ENCODE measurements around the gene ENDOG.
"Not testable (repeated sequence)": the region's sequence is repeated elsewhere in the genome, so short reads cannot be mapped to it uniquely, and the experiment has no call there.

The ENDOG gene
- 3.0 to 8.6 (median 4.3) reads per million in 3 donors for total RNA-seq

DNA sequence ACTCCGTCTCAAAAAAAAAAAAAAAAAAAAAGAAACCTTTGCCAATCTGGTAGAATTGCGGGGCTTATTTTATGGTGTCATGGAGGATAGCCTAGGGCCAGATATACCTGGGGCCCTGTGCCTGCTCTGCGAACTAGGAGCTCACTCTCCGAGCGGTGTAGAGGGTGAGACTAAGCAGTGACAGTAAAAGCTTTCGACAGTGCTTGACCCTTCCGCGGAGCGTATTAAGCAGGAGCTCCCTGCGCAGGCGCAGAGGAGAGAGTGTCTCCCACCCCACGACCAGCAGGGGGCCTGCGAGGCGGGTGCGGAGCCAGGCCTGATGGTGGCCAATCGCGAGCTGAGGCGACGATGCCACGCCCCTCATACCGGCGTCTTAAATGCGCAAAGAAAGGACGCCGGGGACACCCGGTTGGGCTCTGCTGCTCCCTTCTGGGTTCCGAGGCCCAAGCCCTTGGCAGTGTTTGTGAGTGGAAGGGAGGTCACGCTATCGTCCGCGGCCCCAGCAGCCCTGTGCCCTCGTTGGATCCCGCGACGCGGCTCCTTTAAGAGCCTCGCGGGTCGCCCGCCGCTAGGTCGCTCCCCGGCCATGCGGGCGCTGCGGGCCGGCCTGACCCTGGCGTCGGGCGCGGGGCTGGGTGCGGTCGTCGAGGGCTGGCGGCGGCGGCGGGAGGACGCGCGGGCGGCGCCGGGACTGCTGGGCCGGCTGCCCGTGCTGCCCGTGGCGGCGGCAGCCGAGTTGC lies at the start of gene ENDOG:
Gene ENDOG, plus strand, starts transcription at position 402 of the 740 bp plus-strand sequence. Its CDS starts 185 bp downstream, at position 587.
- Histone ChIP-seq H3K27ac (ENCODE audit: insufficient read depth, low read length, poor library complexity, severe bottlenecking) (peak within 1 kb of the TSS; percentile 63), H3K27me3 (replicated peaks; ENCODE audit: control insufficient read depth, insufficient read depth, low read length, poor library complexity, severe bottlenecking) (no peaks in the 10 kb centered on the region)

DNA sequence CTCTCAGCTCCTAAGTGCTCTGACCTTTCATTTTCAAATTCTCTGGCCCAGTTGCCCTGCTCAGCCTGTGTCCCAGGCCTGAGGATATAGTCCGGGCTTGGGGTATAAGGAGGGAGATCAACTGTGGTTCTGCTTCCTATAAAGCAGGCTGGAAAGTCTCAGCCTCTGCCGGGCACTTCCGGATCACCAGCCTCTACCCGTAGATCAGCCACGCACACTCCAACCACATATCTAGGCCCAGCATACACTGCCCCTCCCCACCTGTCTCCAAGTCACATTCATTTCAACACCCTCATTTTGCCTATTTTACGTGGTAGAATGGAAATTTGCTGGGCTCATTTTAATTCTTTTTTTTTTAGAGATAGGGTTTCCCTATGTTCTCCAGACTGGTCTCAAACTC lies 49.7 kb upstream of the ENDOG start:
- Histone ChIP-seq H3K4me3 (ENCODE audit: insufficient read depth, low read depth, low read length, poor library complexity, severe bottlenecking) (no peak overlapping the region), H3K27me3 (replicated peaks; ENCODE audit: control insufficient read depth, insufficient read depth, low read length, poor library complexity, severe bottlenecking) (no peaks in the 10 kb centered on the region), H3K36me3 (ENCODE audit: control insufficient read depth, insufficient read depth, low read length) (peaks cover 3% of the 10 kb centered on the region), H3K9me3 (ENCODE audit: control insufficient read depth, low read length) (no peaks in the 10 kb centered on the region), H3K27ac (ENCODE audit: insufficient read depth, low read length, poor library complexity, severe bottlenecking) (no peak overlapping the region), H3K4me1 (ENCODE audit: control insufficient read depth, insufficient read depth, low read length, poor library complexity, severe bottlenecking) (peaks cover 8% of the 10 kb centered on the region)
- no peak for DNase-seq

More for the DNA sequence above, at the start of gene ENDOG:
- H3K36me3 ChIP-seq (ENCODE audit: control insufficient read depth, insufficient read depth, low read length): peaks cover 13% of the 10 kb centered on the region
- H3K4me3 ChIP-seq (ENCODE audit: insufficient read depth, low read depth, low read length, poor library complexity, severe bottlenecking): peak within 1 kb of the TSS; percentile 62
- DNase-seq: peak; percentile 92 to 97 (median 94)
- peaks cover 4% of the 10 kb centered on the region for H3K4me1 ChIP-seq (ENCODE audit: control insufficient read depth, insufficient read depth, low read length, poor library complexity, severe bottlenecking)
- no peaks in the 10 kb centered on the region for H3K9me3 ChIP-seq (ENCODE audit: control insufficient read depth, low read length)

DNA sequence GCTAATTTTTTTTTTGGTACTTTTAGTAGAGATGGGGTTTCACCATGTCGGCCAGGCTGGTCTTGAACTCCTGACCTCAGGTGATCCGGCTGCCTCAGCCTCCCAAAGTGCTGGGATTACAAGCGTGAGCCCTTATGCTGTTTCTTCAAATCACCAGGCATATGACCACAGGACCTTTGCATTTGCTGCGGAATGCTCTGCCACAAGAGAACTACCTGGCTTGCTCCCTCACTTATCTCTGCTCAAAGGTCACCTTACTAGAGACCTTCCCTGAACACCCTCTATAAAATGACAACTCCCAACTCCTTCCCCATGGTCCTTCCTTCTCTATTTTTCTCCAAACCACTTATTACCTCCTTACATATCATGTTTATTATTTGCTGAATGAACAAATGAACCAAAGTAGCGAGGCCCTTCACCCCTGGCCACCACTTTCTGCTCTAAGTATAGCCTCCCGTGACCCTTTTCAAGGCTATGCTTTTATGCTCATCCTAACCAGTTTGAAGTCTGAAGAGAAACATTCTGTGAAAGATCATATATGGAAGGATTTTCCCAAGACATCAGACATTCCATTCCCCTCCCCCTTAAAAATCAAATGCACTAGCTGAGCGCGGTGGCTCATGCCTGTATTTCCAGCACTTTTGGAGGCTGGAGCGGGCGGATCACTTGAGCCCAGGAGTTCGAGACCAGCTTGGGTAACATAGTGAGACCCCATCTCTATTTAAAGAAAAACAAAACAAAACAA lies 47.8 kb upstream of the ENDOG start:
- Histone ChIP-seq H3K9me3 (ENCODE audit: control insufficient read depth, low read length) (no peaks in the 10 kb centered on the region), H3K36me3 (ENCODE audit: control insufficient read depth, insufficient read depth, low read length) (peaks cover 3% of the 10 kb centered on the region), H3K4me1 (ENCODE audit: control insufficient read depth, insufficient read depth, low read length, poor library complexity, severe bottlenecking) (peaks cover 8% of the 10 kb centered on the region), H3K27ac (ENCODE audit: insufficient read depth, low read length, poor library complexity, severe bottlenecking) (peak overlapping the region; percentile 89), H3K27me3 (replicated peaks; ENCODE audit: control insufficient read depth, insufficient read depth, low read length, poor library complexity, severe bottlenecking) (no peaks in the 10 kb centered on the region), H3K4me3 (ENCODE audit: insufficient read depth, low read depth, low read length, poor library complexity, severe bottlenecking) (peak overlapping the region; percentile 95)
- no peak for DNase-seq

DNA sequence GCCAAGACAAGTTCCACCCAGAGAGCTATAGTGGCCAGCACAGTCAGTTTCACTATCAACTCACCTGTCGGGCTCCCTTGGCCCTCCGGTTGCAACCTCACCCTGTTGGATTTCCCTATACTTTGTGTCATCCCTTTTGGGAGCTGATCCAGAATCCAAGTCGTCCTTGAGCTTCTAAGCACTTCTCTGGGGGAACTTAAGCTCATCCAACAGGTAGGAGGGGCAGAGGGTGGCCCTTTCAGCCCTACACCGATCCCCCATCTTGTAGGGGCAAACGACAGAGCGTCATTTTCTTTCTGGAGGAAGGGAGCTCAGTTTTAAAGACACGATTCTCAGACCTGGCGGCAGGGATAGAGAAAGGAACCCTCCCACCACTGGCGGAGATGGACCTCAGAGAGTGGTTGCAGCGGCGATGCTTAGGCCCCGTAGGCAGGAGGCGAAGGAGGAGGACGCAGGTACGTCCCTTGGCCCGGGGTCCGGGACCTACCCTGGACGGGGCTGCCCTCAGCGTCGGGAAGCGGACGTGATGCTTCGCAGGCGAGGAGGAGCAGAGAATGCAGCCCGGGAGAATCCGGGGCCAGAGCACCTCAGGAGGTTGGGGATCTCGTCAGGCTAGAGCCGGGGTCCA lies 47.1 kb upstream of the ENDOG start:
- Histone ChIP-seq H3K36me3 (ENCODE audit: control insufficient read depth, insufficient read depth, low read length) (peaks cover 3% of the 10 kb centered on the region), H3K27ac (ENCODE audit: insufficient read depth, low read length, poor library complexity, severe bottlenecking) (peak overlapping the region; percentile 89), H3K4me3 (ENCODE audit: insufficient read depth, low read depth, low read length, poor library complexity, severe bottlenecking) (peak overlapping the region; percentile 95), H3K27me3 (replicated peaks; ENCODE audit: control insufficient read depth, insufficient read depth, low read length, poor library complexity, severe bottlenecking) (no peaks in the 10 kb centered on the region), H3K4me1 (ENCODE audit: control insufficient read depth, insufficient read depth, low read length, poor library complexity, severe bottlenecking) (peaks cover 8% of the 10 kb centered on the region), H3K9me3 (ENCODE audit: control insufficient read depth, low read length) (no peaks in the 10 kb centered on the region)
- DNase-seq: no peak

DNA sequence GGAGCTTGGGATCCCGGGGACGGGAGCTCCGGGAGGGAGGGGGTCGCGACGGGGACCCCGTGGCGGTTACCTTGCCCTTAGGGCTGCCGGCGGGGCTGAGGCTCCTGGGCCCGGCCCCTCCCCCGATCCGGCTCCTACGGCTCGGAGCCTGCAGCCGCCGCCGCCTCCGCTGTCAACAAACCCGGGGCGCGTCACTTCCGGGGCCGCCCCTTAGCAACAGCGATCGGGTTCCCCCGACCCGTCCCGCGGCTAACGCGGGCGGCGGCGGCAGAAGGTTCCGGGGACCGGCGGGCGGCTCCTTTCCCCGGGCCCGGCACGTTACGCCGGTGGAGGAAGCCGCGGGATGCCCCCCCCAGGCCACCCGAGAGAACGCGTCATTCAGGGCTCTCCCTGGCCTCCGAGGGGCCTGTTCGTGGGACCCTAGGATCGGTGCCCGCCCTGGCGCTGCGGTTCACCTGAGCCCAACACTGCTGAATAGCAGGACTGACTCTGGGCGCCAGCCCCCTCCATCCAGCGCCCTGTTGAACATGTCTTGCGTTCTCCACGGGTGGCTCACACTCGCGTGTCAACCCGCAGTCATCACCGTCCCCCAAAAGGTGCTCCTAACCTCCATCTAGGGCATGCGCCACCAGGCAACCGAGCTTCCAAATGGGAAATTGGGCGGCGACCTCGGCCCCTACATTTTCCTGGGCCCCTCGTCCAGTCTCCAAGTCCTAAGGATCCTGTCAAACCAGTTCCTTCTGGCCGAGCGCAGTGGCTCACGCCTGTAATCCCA lies 46.4 kb upstream of the ENDOG start, which contains the start of gene ZER1:
Gene ZER1, minus strand, starts transcription at position 183 of the 775 bp plus-strand sequence. CDS start 16,362 bp downstream, outside the sequence.
- peak; percentile 84 to 90 (median 85) for DNase-seq
- peaks cover 8% of the 10 kb centered on the region for H3K4me1 ChIP-seq (ENCODE audit: control insufficient read depth, insufficient read depth, low read length, poor library complexity, severe bottlenecking)
- H3K4me3 ChIP-seq (ENCODE audit: insufficient read depth, low read depth, low read length, poor library complexity, severe bottlenecking): peak within 1 kb of the TSS; percentile 95
- H3K27ac ChIP-seq (ENCODE audit: insufficient read depth, low read length, poor library complexity, severe bottlenecking): peak within 1 kb of the TSS; percentile 89
- H3K36me3 ChIP-seq (ENCODE audit: control insufficient read depth, insufficient read depth, low read length): peaks cover 3% of the 10 kb centered on the region
- H3K27me3 ChIP-seq (replicated peaks; ENCODE audit: control insufficient read depth, insufficient read depth, low read length, poor library complexity, severe bottlenecking): no peaks in the 10 kb centered on the region
- H3K9me3 ChIP-seq (ENCODE audit: control insufficient read depth, low read length): no peaks in the 10 kb centered on the region

DNA sequence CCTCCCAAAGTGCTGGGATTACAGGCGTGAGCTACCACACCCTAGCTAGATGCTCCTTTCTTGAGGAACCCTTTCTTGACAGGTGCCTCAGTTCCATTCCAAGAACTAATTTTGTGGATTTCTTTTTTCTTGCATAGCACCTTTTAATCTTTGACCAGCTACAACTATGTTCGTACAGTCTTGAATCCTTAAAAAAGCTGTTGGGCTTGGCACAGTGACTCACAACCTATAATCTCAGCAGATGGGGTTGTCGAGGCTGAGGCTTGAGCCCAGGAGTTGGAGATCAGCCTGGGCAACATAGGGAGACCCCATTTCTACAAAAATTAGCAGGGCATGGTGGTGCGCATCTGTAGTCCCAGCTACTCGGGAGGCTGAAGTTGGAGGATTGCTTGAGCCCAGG lies 45.3 kb upstream of the ENDOG start:
- no peak overlapping the region for H3K27ac ChIP-seq (ENCODE audit: insufficient read depth, low read length, poor library complexity, severe bottlenecking)
- H3K27me3 ChIP-seq (replicated peaks; ENCODE audit: control insufficient read depth, insufficient read depth, low read length, poor library complexity, severe bottlenecking): no peaks in the 10 kb centered on the region
- H3K9me3 ChIP-seq (ENCODE audit: control insufficient read depth, low read length): no peaks in the 10 kb centered on the region
- DNase-seq: no peak
- H3K36me3 ChIP-seq (ENCODE audit: control insufficient read depth, insufficient read depth, low read length): peaks cover under 1% of the 10 kb centered on the region
- H3K4me3 ChIP-seq (ENCODE audit: insufficient read depth, low read depth, low read length, poor library complexity, severe bottlenecking): no peak overlapping the region
- H3K4me1 ChIP-seq (ENCODE audit: control insufficient read depth, insufficient read depth, low read length, poor library complexity, severe bottlenecking): peaks cover 8% of the 10 kb centered on the region

DNA sequence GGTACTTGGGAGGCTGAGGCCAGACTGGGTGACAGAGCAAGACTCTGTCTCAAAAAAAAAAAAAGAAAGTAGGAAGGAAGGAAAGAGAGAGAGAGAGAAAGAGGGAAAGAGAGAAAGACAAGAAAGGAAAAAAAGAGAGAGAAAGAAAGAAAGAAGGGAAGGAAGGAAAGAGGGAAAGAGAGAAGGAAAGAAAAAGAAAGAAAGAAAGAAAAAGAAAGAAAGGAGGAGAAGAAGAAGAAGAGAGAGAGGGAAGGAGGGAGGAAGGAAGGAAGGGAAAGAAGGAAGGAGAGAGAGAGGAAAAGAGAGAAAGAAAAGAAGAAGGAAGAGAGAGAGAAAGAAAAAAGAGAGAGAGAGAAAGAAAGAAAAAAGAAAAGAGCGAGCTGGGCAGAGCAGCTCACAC lies 43.5 kb upstream of the ENDOG start:
- Histone ChIP-seq H3K4me1 (ENCODE audit: control insufficient read depth, insufficient read depth, low read length, poor library complexity, severe bottlenecking) (peaks cover 8% of the 10 kb centered on the region), H3K4me3 (ENCODE audit: insufficient read depth, low read depth, low read length, poor library complexity, severe bottlenecking) (no peak overlapping the region), H3K27me3 (replicated peaks; ENCODE audit: control insufficient read depth, insufficient read depth, low read length, poor library complexity, severe bottlenecking) (no peaks in the 10 kb centered on the region), H3K27ac (ENCODE audit: insufficient read depth, low read length, poor library complexity, severe bottlenecking) (no peak overlapping the region), H3K36me3 (ENCODE audit: control insufficient read depth, insufficient read depth, low read length) (no peaks in the 10 kb centered on the region), H3K9me3 (ENCODE audit: control insufficient read depth, low read length) (no peaks in the 10 kb centered on the region)
- DNase-seq: no peak

DNA sequence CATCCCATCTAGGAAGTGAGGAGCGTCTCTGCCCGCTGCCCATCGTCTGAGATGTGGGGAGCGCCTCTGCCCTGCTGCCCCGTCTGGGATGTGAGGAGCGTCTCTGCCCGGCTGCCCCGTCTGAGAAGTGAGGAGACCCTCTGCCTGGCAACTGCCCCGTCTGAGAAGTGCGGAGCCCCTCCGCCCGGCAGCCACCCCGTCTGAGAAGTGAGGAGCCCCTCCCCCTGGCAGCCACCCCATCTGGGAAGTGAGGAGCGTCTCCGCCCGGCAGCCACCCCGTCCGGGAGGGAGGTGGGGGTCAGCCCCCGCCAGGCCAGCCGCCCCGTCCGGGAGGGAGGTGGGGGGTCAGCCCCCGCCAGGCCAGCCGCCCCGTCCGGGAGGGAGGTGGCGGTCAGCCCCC lies 38.2 kb upstream of the ENDOG start:
- not testable (repeated sequence) for H3K4me1 ChIP-seq (ENCODE audit: control insufficient read depth, insufficient read depth, low read length, poor library complexity, severe bottlenecking); H3K27ac ChIP-seq (ENCODE audit: insufficient read depth, low read length, poor library complexity, severe bottlenecking); H3K36me3 ChIP-seq (ENCODE audit: control insufficient read depth, insufficient read depth, low read length); DNase-seq; H3K4me3 ChIP-seq (ENCODE audit: insufficient read depth, low read depth, low read length, poor library complexity, severe bottlenecking); H3K9me3 ChIP-seq (ENCODE audit: control insufficient read depth, low read length); H3K27me3 ChIP-seq (replicated peaks; ENCODE audit: control insufficient read depth, insufficient read depth, low read length, poor library complexity, severe bottlenecking)

DNA sequence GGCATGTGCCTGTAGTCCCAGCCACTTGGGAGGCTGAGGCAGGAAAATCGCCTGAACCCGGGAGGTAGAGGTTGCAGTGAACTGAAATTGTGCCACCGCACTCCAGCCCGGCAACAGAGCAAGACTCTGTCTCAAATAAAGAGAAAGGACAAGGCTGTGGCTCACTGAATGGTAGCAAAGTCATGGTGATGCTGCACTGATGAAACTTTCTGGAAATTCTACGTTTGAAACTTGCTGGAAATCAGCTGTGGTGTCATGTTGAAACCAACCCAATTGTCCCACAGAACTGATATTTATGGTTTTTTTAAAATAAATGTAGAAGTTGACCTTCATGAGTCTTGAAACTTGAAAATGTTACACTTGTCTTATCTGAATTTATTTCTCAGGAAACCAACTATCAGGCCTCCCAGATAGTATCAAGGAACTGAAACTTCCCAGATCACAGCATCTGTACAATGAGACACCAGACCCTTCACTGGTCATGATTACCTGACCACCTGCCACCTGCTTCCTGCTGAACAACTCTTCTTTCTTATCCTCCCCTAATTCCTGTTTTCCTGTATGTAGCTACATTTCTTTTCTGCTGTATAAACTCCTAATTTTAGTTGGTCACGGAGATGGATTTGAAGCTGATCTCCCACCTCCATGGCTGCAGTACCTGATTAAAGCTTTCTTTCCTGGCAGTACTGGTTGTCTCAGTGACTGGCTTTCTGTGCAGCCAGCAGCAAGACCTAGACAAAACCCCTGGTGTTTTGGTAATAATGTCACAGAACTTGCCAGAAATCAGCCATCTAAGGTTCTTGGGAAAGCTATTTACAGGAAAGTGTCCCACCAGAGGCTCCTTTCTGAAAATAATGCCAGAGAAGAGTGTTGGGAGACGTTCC lies 36.9 kb upstream of the ENDOG start:
- no peak for DNase-seq
- H3K36me3 ChIP-seq (ENCODE audit: control insufficient read depth, insufficient read depth, low read length): no peaks in the 10 kb centered on the region
- H3K27me3 ChIP-seq (replicated peaks; ENCODE audit: control insufficient read depth, insufficient read depth, low read length, poor library complexity, severe bottlenecking): no peaks in the 10 kb centered on the region
- no peak overlapping the region for H3K4me3 ChIP-seq (ENCODE audit: insufficient read depth, low read depth, low read length, poor library complexity, severe bottlenecking)
- H3K4me1 ChIP-seq (ENCODE audit: control insufficient read depth, insufficient read depth, low read length, poor library complexity, severe bottlenecking): no peaks in the 10 kb centered on the region
- H3K9me3 ChIP-seq (ENCODE audit: control insufficient read depth, low read length): no peaks in the 10 kb centered on the region
- no peak overlapping the region for H3K27ac ChIP-seq (ENCODE audit: insufficient read depth, low read length, poor library complexity, severe bottlenecking)
